ENCODE data around the gene ACVR1.
"Not testable (repeated sequence)": the region's sequence is repeated elsewhere in the genome, so short reads cannot be mapped to it uniquely, and the experiment has no call there.

The ACVR1 gene

DNA sequence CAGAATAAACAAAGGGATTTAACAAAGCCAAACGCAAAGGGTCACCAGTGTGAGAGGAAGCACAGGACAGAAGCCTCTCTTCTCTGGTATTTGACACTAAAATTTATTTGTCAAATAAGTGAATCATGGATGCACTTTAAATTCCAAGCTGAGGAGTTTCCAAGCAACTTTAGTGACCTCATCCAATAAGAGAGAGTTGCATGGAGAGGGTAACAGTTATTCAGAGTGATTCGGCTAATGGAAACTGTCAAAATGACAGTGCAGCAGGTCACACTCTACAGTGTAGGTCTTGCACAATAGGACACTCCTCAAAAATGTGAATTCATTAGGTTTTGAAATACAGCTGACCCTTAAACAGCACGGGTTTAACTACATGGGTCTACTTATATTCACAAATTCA, 143.5 kb downstream of the ACVR1 start:
- H3K36me3 Mint-ChIP-seq (ENCODE audit: low read depth), result peaks cover 76% of the 10 kb centered on the region
- no peak overlapping the region for H3K27ac Mint-ChIP-seq
- no peaks in the 10 kb centered on the region for H3K4me1 Mint-ChIP-seq (ENCODE audit: low read depth)

DNA sequence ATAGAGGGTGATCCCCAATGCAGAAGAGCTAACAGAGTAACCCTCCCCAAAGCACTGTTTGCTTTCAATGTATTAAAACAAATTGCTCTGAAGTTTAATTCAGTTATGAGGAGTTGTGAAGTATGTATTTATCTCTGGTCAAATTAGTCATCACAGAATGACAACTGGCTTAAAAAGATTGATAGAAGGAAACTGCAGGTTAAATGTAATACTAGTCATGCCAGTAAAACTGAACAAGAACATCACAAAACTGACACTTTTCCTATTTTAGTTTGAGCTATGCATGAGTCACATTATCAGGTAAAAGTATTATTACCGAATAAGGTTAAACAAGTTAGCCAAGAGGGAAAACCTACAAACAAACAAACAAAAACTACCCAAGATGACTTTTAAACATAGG, 148.4 kb downstream of the ACVR1 start:
- Mint-ChIP-seq H3K27ac (no peak overlapping the region), H3K4me1 (ENCODE audit: low read depth) (no peaks in the 10 kb centered on the region), H3K36me3 (ENCODE audit: low read depth) (peaks cover 61% of the 10 kb centered on the region), H3K4me3 (no peak overlapping the region), H3K27me3 (no peaks in the 10 kb centered on the region), H3K9me3 (peaks cover 38% of the 10 kb centered on the region)
- intact Hi-C loops (cut with micrococcal nuclease), result no loop called here

More for the DNA sequence above, 143.5 kb downstream of the ACVR1 start:
- no peak overlapping the region for H3K4me3 Mint-ChIP-seq
- H3K27me3 Mint-ChIP-seq, result no peaks in the 10 kb centered on the region
- intact Hi-C loops (cut with micrococcal nuclease), result no loop called here
- peaks cover 14% of the 10 kb centered on the region for H3K9me3 Mint-ChIP-seq

DNA sequence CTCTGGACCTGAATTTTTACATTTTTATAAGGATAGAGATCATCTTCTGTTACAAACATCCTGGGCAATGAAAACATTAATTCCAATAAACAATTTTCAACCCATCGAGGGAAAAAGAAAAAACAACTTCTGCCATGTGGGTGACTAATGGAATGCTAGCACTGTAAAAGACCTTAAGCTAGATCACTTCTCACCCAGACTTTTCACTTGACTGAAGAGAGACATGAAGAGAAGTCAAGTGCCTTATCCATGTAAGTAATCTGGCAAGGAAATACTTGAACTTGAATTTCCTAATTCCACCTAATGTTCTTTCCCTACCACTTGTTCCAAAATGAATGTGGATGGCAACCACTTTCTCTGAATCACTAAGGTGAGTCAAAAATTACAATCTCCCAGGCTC, 149.2 kb downstream of the ACVR1 start:
- Mint-ChIP-seq H3K4me3 (no peak overlapping the region), H3K9me3 (peaks cover 45% of the 10 kb centered on the region), H3K27me3 (no peaks in the 10 kb centered on the region), H3K27ac (no peak overlapping the region), H3K36me3 (ENCODE audit: low read depth) (peaks cover 64% of the 10 kb centered on the region), H3K4me1 (ENCODE audit: low read depth) (no peaks in the 10 kb centered on the region)
- intact Hi-C loops (cut with micrococcal nuclease), result no loop called here

DNA sequence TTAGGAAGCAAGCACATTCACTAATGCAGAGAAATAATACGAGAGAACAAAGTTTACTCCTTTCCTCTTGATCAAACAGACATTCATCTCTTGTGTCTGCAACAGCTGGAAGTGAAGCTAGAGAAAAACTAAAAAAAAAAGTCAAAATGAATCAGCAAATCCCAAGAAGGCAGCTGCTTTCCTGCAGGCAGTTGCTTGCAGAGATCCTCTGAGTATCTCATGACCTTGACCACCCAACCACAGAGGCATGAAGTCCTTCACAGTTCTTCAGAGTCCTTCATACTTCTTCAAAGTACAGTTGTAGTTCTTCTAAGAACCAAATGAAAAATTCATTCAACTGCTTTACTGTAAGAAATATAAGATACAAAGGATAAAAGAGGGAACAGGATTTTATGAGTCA, 150.3 kb downstream of the ACVR1 start:
- Mint-ChIP-seq H3K27ac (no peak overlapping the region), H3K4me3 (no peak overlapping the region), H3K36me3 (ENCODE audit: low read depth) (peaks cover 62% of the 10 kb centered on the region), H3K27me3 (no peaks in the 10 kb centered on the region), H3K9me3 (peaks cover 54% of the 10 kb centered on the region), H3K4me1 (ENCODE audit: low read depth) (no peaks in the 10 kb centered on the region)
- intact Hi-C loops (cut with micrococcal nuclease), result no loop called here

- no peak overlapping the region for H3K4me3 Mint-ChIP-seq
- H3K27me3 Mint-ChIP-seq, result no peaks in the 10 kb centered on the region
- H3K36me3 Mint-ChIP-seq (ENCODE audit: low read depth), result peaks cover 51% of the 10 kb centered on the region
- intact Hi-C loops (cut with micrococcal nuclease), result no loop called here
- no peaks in the 10 kb centered on the region for H3K4me1 Mint-ChIP-seq (ENCODE audit: low read depth)
- no peak overlapping the region for H3K27ac Mint-ChIP-seq
- peaks cover 66% of the 10 kb centered on the region for H3K9me3 Mint-ChIP-seq
Measured at GRCh38 chr2:157722580-157723234, 153.4 kb downstream of the ACVR1 start.

DNA sequence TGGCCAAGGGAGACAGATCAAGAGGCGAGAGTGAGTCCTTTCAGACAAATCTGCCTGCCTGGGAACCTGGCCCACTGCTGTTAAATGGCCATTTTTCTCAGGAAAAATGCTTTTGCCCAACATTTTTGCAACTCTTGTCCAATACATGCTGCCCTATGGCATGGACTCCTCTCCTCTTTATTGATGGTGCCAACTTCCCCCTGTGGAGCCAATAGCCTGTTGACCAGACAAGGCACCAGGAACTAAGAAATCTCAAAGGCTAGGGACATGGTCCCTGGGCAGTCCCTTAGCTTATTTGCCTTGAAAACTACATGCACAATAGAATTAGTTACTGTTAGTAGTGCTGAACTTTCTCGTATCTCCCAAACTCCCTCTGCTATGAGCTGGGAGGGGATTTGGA, 155.6 kb downstream of the ACVR1 start:
- Mint-ChIP-seq H3K4me1 (ENCODE audit: low read depth) (no peaks in the 10 kb centered on the region), H3K36me3 (ENCODE audit: low read depth) (peaks cover 53% of the 10 kb centered on the region), H3K9me3 (peaks cover 74% of the 10 kb centered on the region), H3K27ac (no peak overlapping the region), H3K4me3 (no peak overlapping the region), H3K27me3 (no peaks in the 10 kb centered on the region)
- intact Hi-C loops (cut with micrococcal nuclease), result no loop called here

- H3K27ac Mint-ChIP-seq; H3K36me3 Mint-ChIP-seq (ENCODE audit: low read depth); H3K27me3 Mint-ChIP-seq; H3K4me3 Mint-ChIP-seq; H3K4me1 Mint-ChIP-seq (ENCODE audit: low read depth); intact Hi-C loops (cut with micrococcal nuclease): not testable (repeated sequence)
- H3K9me3 Mint-ChIP-seq, result peaks cover 57% of the 10 kb centered on the region
Measured at GRCh38 chr2:157704653-157705052, 171.5 kb downstream of the ACVR1 start.

DNA sequence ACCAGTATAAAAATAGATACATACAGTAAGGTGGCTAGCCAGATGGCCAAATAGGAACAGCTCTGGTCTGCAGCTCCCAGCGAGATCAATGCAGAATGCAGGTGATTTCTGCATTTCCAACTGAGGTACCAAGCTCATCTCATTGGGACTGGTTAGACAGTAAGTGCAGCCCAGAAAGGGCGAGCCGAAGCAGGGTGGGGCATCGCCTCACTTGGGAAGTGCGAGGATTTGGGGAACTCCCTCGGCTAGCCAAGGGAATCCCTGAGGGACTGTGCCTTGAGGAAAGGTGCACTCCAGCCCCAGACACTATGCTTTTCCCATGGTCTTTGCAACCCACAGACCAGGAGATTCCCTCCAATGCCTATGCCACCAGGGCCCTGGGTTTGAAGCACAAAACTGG, 172.0 kb downstream of the ACVR1 start:
- intact Hi-C loops (cut with micrococcal nuclease); H3K36me3 Mint-ChIP-seq (ENCODE audit: low read depth): not testable (repeated sequence)
- peaks cover 57% of the 10 kb centered on the region for H3K9me3 Mint-ChIP-seq

DNA sequence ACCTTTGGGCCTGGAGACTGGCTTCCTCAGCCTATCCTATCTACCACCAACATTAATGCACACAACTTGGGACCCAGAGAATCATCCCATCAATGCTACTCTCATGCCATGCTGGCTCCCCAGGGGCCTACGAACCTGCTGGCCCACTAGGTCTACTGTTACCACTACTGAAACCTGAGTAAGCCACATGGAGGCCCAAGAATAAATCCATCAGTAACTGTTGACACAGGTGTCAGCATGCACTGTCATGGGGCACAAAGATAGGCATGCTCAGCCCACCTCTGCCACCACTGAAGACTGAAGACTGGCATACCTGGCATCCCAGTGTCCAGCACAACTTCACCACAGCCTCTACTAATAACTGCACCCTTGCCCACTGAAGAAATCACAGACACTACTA, 176.3 kb downstream of the ACVR1 start:
- Mint-ChIP-seq H3K4me3 (no peak overlapping the region), H3K27me3 (no peaks in the 10 kb centered on the region), H3K36me3 (ENCODE audit: low read depth) (no peaks in the 10 kb centered on the region), H3K9me3 (peaks cover 30% of the 10 kb centered on the region), H3K27ac (no peak overlapping the region), H3K4me1 (ENCODE audit: low read depth) (no peaks in the 10 kb centered on the region)
- intact Hi-C loops (cut with micrococcal nuclease), result no loop called here

More for the DNA sequence above, 172.0 kb downstream of the ACVR1 start:
- H3K4me3 Mint-ChIP-seq; H3K27me3 Mint-ChIP-seq; H3K4me1 Mint-ChIP-seq (ENCODE audit: low read depth); H3K27ac Mint-ChIP-seq: not testable (repeated sequence)

GRCh38 chr2:157699009-157699408, 177.1 kb downstream of the ACVR1 start:
- peaks cover 30% of the 10 kb centered on the region for H3K9me3 Mint-ChIP-seq
- no peaks in the 10 kb centered on the region for H3K27me3 Mint-ChIP-seq
- H3K27ac Mint-ChIP-seq, result no peak overlapping the region
- intact Hi-C loops (cut with micrococcal nuclease), result no loop called here
- no peak overlapping the region for H3K4me3 Mint-ChIP-seq
- H3K36me3 Mint-ChIP-seq (ENCODE audit: low read depth), result no peaks in the 10 kb centered on the region
- H3K4me1 Mint-ChIP-seq (ENCODE audit: low read depth), result no peaks in the 10 kb centered on the region

GRCh38 chr2:157698430-157698829, 177.7 kb downstream of the ACVR1 start:
- no peaks in the 10 kb centered on the region for H3K36me3 Mint-ChIP-seq (ENCODE audit: low read depth)
- intact Hi-C loops (cut with micrococcal nuclease), result no loop called here
- no peak overlapping the region for H3K4me3 Mint-ChIP-seq
- peaks cover 30% of the 10 kb centered on the region for H3K9me3 Mint-ChIP-seq
- no peak overlapping the region for H3K27ac Mint-ChIP-seq
- no peaks in the 10 kb centered on the region for H3K4me1 Mint-ChIP-seq (ENCODE audit: low read depth)
- no peaks in the 10 kb centered on the region for H3K27me3 Mint-ChIP-seq

DNA sequence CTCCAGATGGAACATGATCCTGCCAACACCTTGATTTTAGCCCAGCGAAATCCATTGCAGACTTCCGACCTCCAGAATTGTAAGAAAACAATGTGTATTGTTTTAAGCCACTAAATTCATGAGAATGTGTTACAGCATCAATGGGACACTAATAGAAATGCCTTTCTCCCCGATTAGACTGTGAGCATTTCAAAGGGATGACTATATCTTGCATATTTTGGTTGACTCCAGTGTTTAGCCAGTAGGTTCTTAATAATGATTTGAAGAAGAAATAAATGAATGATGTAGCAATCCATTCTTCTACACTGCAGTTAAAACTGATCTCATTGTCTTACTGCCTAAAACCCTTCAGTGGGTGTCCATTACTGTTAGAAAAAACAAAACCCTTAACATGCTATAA, 180.1 kb downstream of the ACVR1 start:
- Mint-ChIP-seq H3K9me3 (peaks cover 24% of the 10 kb centered on the region), H3K27ac (no peak overlapping the region), H3K4me3 (no peak overlapping the region), H3K4me1 (ENCODE audit: low read depth) (no peaks in the 10 kb centered on the region), H3K27me3 (no peaks in the 10 kb centered on the region), H3K36me3 (ENCODE audit: low read depth) (no peaks in the 10 kb centered on the region)
- intact Hi-C loops (cut with micrococcal nuclease), result no loop called here

- no peak overlapping the region for H3K4me3 Mint-ChIP-seq
- no peaks in the 10 kb centered on the region for H3K4me1 Mint-ChIP-seq (ENCODE audit: low read depth)
- no peaks in the 10 kb centered on the region for H3K9me3 Mint-ChIP-seq
- H3K27ac Mint-ChIP-seq, result no peak overlapping the region
- intact Hi-C loops (cut with micrococcal nuclease), result no loop called here
- no peaks in the 10 kb centered on the region for H3K36me3 Mint-ChIP-seq (ENCODE audit: low read depth)
- H3K27me3 Mint-ChIP-seq, result no peaks in the 10 kb centered on the region
Measured at GRCh38 chr2:157692768-157693167, 183.4 kb downstream of the ACVR1 start.

- Mint-ChIP-seq H3K27me3 (no peaks in the 10 kb centered on the region), H3K4me3 (no peak overlapping the region), H3K36me3 (ENCODE audit: low read depth) (no peaks in the 10 kb centered on the region), H3K9me3 (no peaks in the 10 kb centered on the region), H3K27ac (no peak overlapping the region), H3K4me1 (ENCODE audit: low read depth) (no peaks in the 10 kb centered on the region)
- intact Hi-C loops (cut with micrococcal nuclease), result no loop called here
Measured at GRCh38 chr2:157691695-157692094, 184.4 kb downstream of the ACVR1 start.

GRCh38 chr2:157691131-157691530, 185.0 kb downstream of the ACVR1 start:
- Mint-ChIP-seq H3K27ac (no peak overlapping the region), H3K4me1 (ENCODE audit: low read depth) (no peaks in the 10 kb centered on the region), H3K9me3 (no peaks in the 10 kb centered on the region), H3K27me3 (no peaks in the 10 kb centered on the region), H3K36me3 (ENCODE audit: low read depth) (no peaks in the 10 kb centered on the region), H3K4me3 (no peak overlapping the region)
- intact Hi-C loops (cut with micrococcal nuclease), result no loop called here

Data from dendritic cell treated with granulocyte-macrophage colony-stimulating factor and Interleukin-4, amounts not matched to agents 40 ng/mL and 50 ng/mL, for 4 days (primary cell).